IMR-90 (cell line): Measurements from ENCODE around the gene MAP2. TPM values are rescaled to one million over a fixed set of nuclear protein-coding genes. Genes with fewer than 3 reads are reported as not detected.

Experiments used
- ATAC-seq: fragments of 200-7000 bp; cut with Tn5 transposase; 2 replicates; pipeline ENCODE4 v1.9.1; 2020; ENCODE audit warnings: low read depth, mild to moderate bottlenecking, moderate library complexity
- BruUV-seq: library from RNA; stranded (reverse); fragments of 400-500 nt; replicated peaks from 2 replicates; lab custom pipeline; 2021; lab: Mats Ljungman, UMichigan
- CTCF ChIA-PET: fragments of 300-600 bp; formaldehyde crosslinking; extraction: SDS; loops from one replicate; lab custom pipeline; 2021; ENCODE audit warnings: antibody characterized with exemption; lab: Yijun Ruan, JAX
- POLR2A ChIA-PET: fragments of 300-600 bp; sonication (Branson Sonifier 250); formaldehyde crosslinking; loops from one replicate; lab custom pipeline; 2022; ENCODE audit warnings: antibody characterized with exemption; ENCODE audit not compliant: unreplicated experiment; lab: Charles Lee
- DNase-seq: peaks from one replicate; pipeline ENCODE4 v3.0.0; 2013
- H2AFZ ChIP-seq: replicated peaks from 2 replicates; pipeline ENCODE3; 2013; ENCODE audit warnings: low read length, mild to moderate bottlenecking; ENCODE audit not compliant: poor library complexity
- H2AK5ac ChIP-seq: 2 replicates; pipeline ENCODE4 v1.6.1; 2013; ENCODE audit warnings: low read depth, low read length, inconsistent platforms
- H2AK9ac ChIP-seq: replicated peaks from 2 replicates; pipeline ENCODE3; 2013; ENCODE audit warnings: mild to moderate bottlenecking, low read depth, low read length, moderate library complexity; ENCODE audit not compliant: poor library complexity
- H2BK120ac ChIP-seq: 2 replicates; pipeline ENCODE4 v1.6.1; 2013; ENCODE audit warnings: low read depth, low read length, inconsistent platforms
- H2BK15ac ChIP-seq: 3 replicates; pipeline ENCODE4 v1.6.1; 2013; ENCODE audit warnings: low read depth, low read length, inconsistent platforms
- H2BK20ac ChIP-seq: 2 replicates; pipeline ENCODE4 v1.6.1; 2013; ENCODE audit warnings: low read depth, mild to moderate bottlenecking, inconsistent platforms, low read length, moderate library complexity
- H2BK5ac ChIP-seq: 2 replicates; pipeline ENCODE4 v1.6.1; 2013; ENCODE audit warnings: mild to moderate bottlenecking, low read depth, low read length, inconsistent platforms; ENCODE audit not compliant: poor library complexity, severe bottlenecking
- H3K14ac ChIP-seq: replicated peaks from 2 replicates; pipeline ENCODE4 v1.6.1; 2013; ENCODE audit warnings: low read depth, low read length, inconsistent platforms
- H3K18ac ChIP-seq: 2 replicates; pipeline ENCODE4 v1.6.1; 2013; ENCODE audit warnings: low read depth, low read length, control low read depth
- H3K23ac ChIP-seq: 2 replicates; pipeline ENCODE4 v1.6.1; 2013; ENCODE audit warnings: low read depth, low read length, inconsistent platforms
- H3K27ac ChIP-seq: 2 replicates; pipeline ENCODE4 v1.5.1; 2013; ENCODE audit warnings: mild to moderate bottlenecking, control low read depth, low read length; ENCODE audit not compliant: insufficient read depth
- H3K27me3 ChIP-seq: 2 replicates; pipeline ENCODE4 v1.6.1; 2013; ENCODE audit warnings: low read length; ENCODE audit not compliant: control insufficient read depth, insufficient read depth
- H3K36me3 ChIP-seq: 2 replicates; pipeline ENCODE4 v1.6.1; 2013; ENCODE audit warnings: low read length, mixed read lengths; ENCODE audit not compliant: control insufficient read depth, insufficient read depth
- H3K4ac ChIP-seq: 2 replicates; pipeline ENCODE4 v1.6.1; 2013; ENCODE audit warnings: low read depth, low read length, inconsistent platforms
- H3K4me1 ChIP-seq: 2 replicates; pipeline ENCODE4 v1.6.1; 2013; ENCODE audit warnings: low read length, mixed read lengths; ENCODE audit not compliant: control insufficient read depth, insufficient read depth
- H3K4me2 ChIP-seq: 2 replicates; pipeline ENCODE4 v1.6.1; 2013; ENCODE audit warnings: low read depth, mild to moderate bottlenecking, control low read depth, low read length, moderate library complexity
- H3K4me3 ChIP-seq: 2 replicates; pipeline ENCODE4 v1.5.1; 2013; ENCODE audit warnings: low read depth, mild to moderate bottlenecking, control low read depth, low read length, moderate library complexity; ENCODE audit not compliant: insufficient read depth
- H3K56ac ChIP-seq: 2 replicates; pipeline ENCODE4 v1.6.1; 2013; ENCODE audit warnings: low read length, inconsistent platforms; ENCODE audit not compliant: insufficient read depth; ENCODE audit errors: extremely low read depth
- H3K79me1 ChIP-seq, 2 experiments: 2 replicates each; pipeline ENCODE4 v1.6.1; 2013; ENCODE audit warnings: low read length in 2 of 2, inconsistent platforms in 1 of 2, low read depth in 1 of 2
- H3K9ac ChIP-seq: 2 replicates; pipeline ENCODE4 v1.6.1; 2013; ENCODE audit warnings: low read depth, low read length, control low read depth
- H3K9me1 ChIP-seq: 2 replicates; pipeline ENCODE4 v1.6.1; 2013; ENCODE audit warnings: low read length, inconsistent platforms; ENCODE audit not compliant: insufficient read depth
- H3K9me3 ChIP-seq: 2 replicates; pipeline ENCODE4 v1.6.1; 2013; ENCODE audit warnings: low read length; ENCODE audit not compliant: control insufficient read depth, insufficient read depth
- H4K20me1 ChIP-seq: 2 replicates; pipeline ENCODE4 v1.6.1; 2013; ENCODE audit warnings: low read length, inconsistent platforms; ENCODE audit not compliant: insufficient read depth
- H4K5ac ChIP-seq: 2 replicates; pipeline ENCODE4 v1.6.1; 2013; ENCODE audit warnings: mild to moderate bottlenecking, low read depth, low read length, control low read depth
- H4K8ac ChIP-seq, 2 experiments: 2 replicates each; pipeline ENCODE4 v1.6.1; 2013; ENCODE audit warnings: low read depth in 2 of 2, low read length in 2 of 2, control low read depth in 1 of 2, inconsistent platforms in 1 of 2
- H4K91ac ChIP-seq: 2 replicates; pipeline ENCODE4 v1.6.1; 2013; ENCODE audit warnings: low read depth, low read length, inconsistent platforms; ENCODE audit not compliant: insufficient read depth
- BHLHE40 ChIP-seq: fragments of 150-350 bp; IDR thresholded peaks from 2 replicates; pipeline ENCODE4 v1.6.1; 2016; ENCODE audit warnings: mild to moderate bottlenecking, low read depth, low read length
- CHD1 ChIP-seq: IDR thresholded peaks from 2 replicates; pipeline ENCODE4 v1.6.1; 2012; ENCODE audit warnings: low read depth, low read length, improper control_type of control experiment
- FOS ChIP-seq: fragments of 150-350 bp; IDR thresholded peaks from 2 replicates; pipeline ENCODE4 v1.6.1; 2016; ENCODE audit warnings: low read depth, low read length
- MAZ ChIP-seq: IDR thresholded peaks from 2 replicates; pipeline ENCODE4 v1.6.1; 2012; ENCODE audit warnings: low read depth, mild to moderate bottlenecking, low read length, improper control_type of control experiment, moderate library complexity, borderline replicate concordance
- NFE2L2 ChIP-seq: fragments of 150-350 bp; IDR thresholded peaks from 2 replicates; pipeline ENCODE4 v1.6.1; 2016; ENCODE audit warnings: low read depth, mild to moderate bottlenecking, low read length
- RAD21 ChIP-seq: IDR thresholded peaks from 2 replicates; pipeline ENCODE4 v1.6.1; 2012; ENCODE audit warnings: low read length, improper control_type of control experiment
- RCOR1 ChIP-seq: IDR thresholded peaks from 2 replicates; pipeline ENCODE4 v1.6.1; 2012; ENCODE audit warnings: mild to moderate bottlenecking, low read length, improper control_type of control experiment; ENCODE audit not compliant: insufficient replicate concordance
- RFX5 ChIP-seq: IDR thresholded peaks from 2 replicates; pipeline ENCODE4 v1.8.0; 2012; ENCODE audit warnings: low read depth, mild to moderate bottlenecking, low read length, moderate library complexity
- WGBS, 2 experiments: methylation state at CpG; one replicate each; pipeline versions ENCODE4 v1.1.5 to v1.1.7; 2013; ENCODE audit warnings: missing lambda C conversion rate in 2 of 2; ENCODE audit not compliant: insufficient read length in 1 of 2; ENCODE audit errors: extremely low coverage in 2 of 2; 5-methylcytosine and 5-hydroxymethylcytosine counted together
- dilution Hi-C: fragments of 300-500 bp; cut with HindIII; formaldehyde crosslinking; loops from one replicate; pipeline ENCODE4 v1.14.3; 2018; ENCODE audit warnings: low sequenced_read_pairs; ENCODE audit not compliant: unreplicated experiment
- in situ Hi-C: fragments of 300-500 bp; cut with MboI; formaldehyde crosslinking; loops from 3 replicates; pipeline ENCODE4 v1.14.3; 2019; ENCODE audit warnings: low sequenced_read_pairs, inconsistent platforms, mixed read lengths
- intact Hi-C: fragments of 100-400 bp; cut with micrococcal nuclease; formaldehyde crosslinking; loops from 2 replicates; pipeline ENCODE4 v1.10.0; 2022
- polyA plus RNA-seq, 3 experiments: library from polyadenylated mRNA; depleted of rRNA; stranded (reverse); fragments of >200 nt; gene quantifications; 2 replicates each; pipeline ENCODE4 v1.2.3, GENCODE V29; 2012; ENCODE audit warnings: low replicate concordance in 1 of 3
- total RNA-seq: library from RNA; depleted of rRNA; stranded (reverse); fragments of >200 nt; gene quantifications from 2 replicates; pipeline ENCODE4 v1.2.3, GENCODE V29; 2012
- TF ChIP-seq, protein P1 (sequence below): fragments of 150-350 bp; IDR thresholded peaks from 2 replicates; pipeline ENCODE4 v1.6.1; 2016; ENCODE audit warnings: low read depth, mild to moderate bottlenecking, low read length, moderate library complexity, borderline replicate concordance
- TF ChIP-seq, protein P2 (sequence below): fragments of 150-350 bp; IDR thresholded peaks from 2 replicates; pipeline ENCODE4 v1.6.1; 2017; ENCODE audit warnings: mild to moderate bottlenecking, antibody characterized with exemption, low read length, low read depth

Gene MAP2
- total and polyA plus RNA-seq, 2 of the 4 experiments (the other 2 are of a cell fraction) = 0.29 to 0.36 TPM

DNA sequence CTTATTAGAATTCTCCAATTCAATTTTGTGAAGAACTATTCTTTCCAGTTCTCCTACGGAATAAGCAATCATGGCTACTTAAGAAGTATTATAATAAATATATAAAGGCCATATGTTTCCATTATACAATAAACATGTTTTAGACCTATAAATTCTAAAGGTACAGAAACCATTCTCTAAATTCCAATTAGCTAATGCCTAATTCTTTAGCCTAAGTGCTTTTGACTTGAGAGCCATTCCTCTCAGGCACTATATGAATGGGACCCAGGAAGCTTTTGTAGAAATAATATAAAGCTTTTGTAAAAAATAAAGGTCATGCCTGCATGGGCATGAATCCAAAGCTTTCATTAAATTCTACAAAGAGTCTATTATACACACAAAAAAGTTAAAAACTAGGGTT, 186.8 kb downstream of the MAP2 start:
- Histone ChIP-seq H3K23ac (no peak overlapping the region), H3K4me1 (no peaks in the 10 kb centered on the region), H3K79me1 (no peaks in the 10 kb centered on the region), H3K36me3 (no peaks in the 10 kb centered on the region), H3K14ac (no peak overlapping the region), H3K9ac (no peak overlapping the region), H2BK120ac (no peak overlapping the region), H2AK5ac (no peak overlapping the region), H4K8ac (no peak overlapping the region), H2BK5ac (no peak overlapping the region), H2AFZ (no peak overlapping the region), H3K4ac (no peak overlapping the region), H3K56ac (no peak overlapping the region), H3K18ac (no peak overlapping the region), H3K4me2 (no peak overlapping the region), H3K27me3 (no peaks in the 10 kb centered on the region), H3K4me3 (no peak overlapping the region), H3K9me1 (no peaks in the 10 kb centered on the region), H3K27ac (no peak overlapping the region), H4K20me1 (no peaks in the 10 kb centered on the region), H2BK20ac (no peak overlapping the region), H3K9me3 (no peaks in the 10 kb centered on the region), H4K5ac (no peak overlapping the region), H2BK15ac (no peak overlapping the region), H4K91ac (no peak overlapping the region), H2AK9ac (no peak overlapping the region)
- WGBS, 2 experiments = no CpG with 5 or more reads among the region's 1 CpG
- in situ Hi-C loops = no loop called here
- no TSS peak for BruUV-seq
- DNase-seq (no peak), ATAC-seq (no peak)
- dilution Hi-C loops = no loop called here
- TF ChIP-seq, protein P1, sequence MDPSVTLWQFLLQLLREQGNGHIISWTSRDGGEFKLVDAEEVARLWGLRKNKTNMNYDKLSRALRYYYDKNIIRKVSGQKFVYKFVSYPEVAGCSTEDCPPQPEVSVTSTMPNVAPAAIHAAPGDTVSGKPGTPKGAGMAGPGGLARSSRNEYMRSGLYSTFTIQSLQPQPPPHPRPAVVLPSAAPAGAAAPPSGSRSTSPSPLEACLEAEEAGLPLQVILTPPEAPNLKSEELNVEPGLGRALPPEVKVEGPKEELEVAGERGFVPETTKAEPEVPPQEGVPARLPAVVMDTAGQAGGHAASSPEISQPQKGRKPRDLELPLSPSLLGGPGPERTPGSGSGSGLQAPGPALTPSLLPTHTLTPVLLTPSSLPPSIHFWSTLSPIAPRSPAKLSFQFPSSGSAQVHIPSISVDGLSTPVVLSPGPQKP = no peak
- TF ChIP-seq RCOR1 = no peak
- no peak for TF ChIP-seq RAD21
- no peak for TF ChIP-seq MAZ
- no peak for TF ChIP-seq NFE2L2
- TF ChIP-seq BHLHE40 = no peak
- TF ChIP-seq FOS = no peak
- TF ChIP-seq, protein P2, sequence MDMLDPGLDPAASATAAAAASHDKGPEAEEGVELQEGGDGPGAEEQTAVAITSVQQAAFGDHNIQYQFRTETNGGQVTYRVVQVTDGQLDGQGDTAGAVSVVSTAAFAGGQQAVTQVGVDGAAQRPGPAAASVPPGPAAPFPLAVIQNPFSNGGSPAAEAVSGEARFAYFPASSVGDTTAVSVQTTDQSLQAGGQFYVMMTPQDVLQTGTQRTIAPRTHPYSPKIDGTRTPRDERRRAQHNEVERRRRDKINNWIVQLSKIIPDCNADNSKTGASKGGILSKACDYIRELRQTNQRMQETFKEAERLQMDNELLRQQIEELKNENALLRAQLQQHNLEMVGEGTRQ = no peak
- TF ChIP-seq CHD1 = no peak
- TF ChIP-seq RFX5 = no peak
- ChIA-PET POLR2A (no interaction called here), CTCF (no interaction called here)
- intact Hi-C loops = no loop called here
